ENCODE measurements around the gene USP44. TPM values are rescaled to one million over a fixed set of nuclear protein-coding genes. Genes with fewer than 3 reads are reported as not detected.
A peak's percentile ranks its signal among the peaks of the same experiment; 100 is the strongest.

USP44 gene
- polyA plus RNA-seq, 5 donors: 2.5 to 4.7 (median 4.1) TPM

GRCh38 chr12:95548539-95549391 is 2.5 kb downstream of the USP44 start:
- DNase-seq: peak; percentile 19 to 46

GRCh38 chr12:95548056-95548538 is 3.2 kb downstream of the USP44 start:
- peak in 1 of 2 donors; percentile 21 for DNase-seq

- peak in 1 of 2 donors; percentile 27 for DNase-seq
These were observed 3.7 kb downstream of the USP44 start for GRCh38 chr12:95547522-95548055.

- DNase-seq: no peak
These were observed 4.8 kb downstream of the USP44 start for GRCh38 chr12:95546491-95546813.

- no peak for DNase-seq
These were observed 5.4 kb downstream of the USP44 start for GRCh38 chr12:95545731-95546490.

GRCh38 chr12:95545303-95545702 is 6.0 kb downstream of the USP44 start:
- DNase-seq: no peak

- DNase-seq: no peak
These were observed 6.5 kb downstream of the USP44 start for GRCh38 chr12:95544756-95545155.

GRCh38 chr12:95543305-95543704 is 8.0 kb downstream of the USP44 start:
- no peak for DNase-seq

GRCh38 chr12:95541436-95541835 is 9.8 kb downstream of the USP44 start:
- DNase-seq: no peak

- no peak for DNase-seq
These were observed 12.6 kb downstream of the USP44 start for GRCh38 chr12:95538656-95539055.

GRCh38 chr12:95538006-95538405 is 13.3 kb downstream of the USP44 start:
- DNase-seq: no peak

GRCh38 chr12:95533985-95534384 is 17.3 kb downstream of the USP44 start:
- DNase-seq: no peak

- no peak for DNase-seq
These were observed 18.4 kb downstream of the USP44 start for GRCh38 chr12:95532851-95533250.

GRCh38 chr12:95529693-95530225 is 21.5 kb downstream of the USP44 start:
- DNase-seq: no peak

- no peak for DNase-seq
These were observed 22.8 kb downstream of the USP44 start for GRCh38 chr12:95528431-95528830.

GRCh38 chr12:95522692-95523091 is 28.6 kb downstream of the USP44 start:
- DNase-seq: no peak

GRCh38 chr12:95520816-95521215 is 30.5 kb downstream of the USP44 start:
- no peak for DNase-seq

GRCh38 chr12:95518944-95519343 is 32.3 kb downstream of the USP44 start:
- no peak for DNase-seq

GRCh38 chr12:95517246-95517645 is 34.0 kb downstream of the USP44 start:
- no peak for DNase-seq

- DNase-seq: no peak
These were observed 34.5 kb downstream of the USP44 start for GRCh38 chr12:95516757-95517156.

GRCh38 chr12:95515197-95515596 is 36.1 kb downstream of the USP44 start:
- no peak for DNase-seq

- DNase-seq: no peak
These were observed 37.7 kb downstream of the USP44 start for GRCh38 chr12:95513599-95513998.

All from right lung (tissue), 5 donors.